Measurements from ENCODE around the gene DGAT2L6. TPM values are rescaled to one million over a fixed set of nuclear protein-coding genes. Genes with fewer than 3 reads are reported as not detected.

DGAT2L6 gene
- total RNA-seq, 1 experiment from 2014 or later = not detected

DNA sequence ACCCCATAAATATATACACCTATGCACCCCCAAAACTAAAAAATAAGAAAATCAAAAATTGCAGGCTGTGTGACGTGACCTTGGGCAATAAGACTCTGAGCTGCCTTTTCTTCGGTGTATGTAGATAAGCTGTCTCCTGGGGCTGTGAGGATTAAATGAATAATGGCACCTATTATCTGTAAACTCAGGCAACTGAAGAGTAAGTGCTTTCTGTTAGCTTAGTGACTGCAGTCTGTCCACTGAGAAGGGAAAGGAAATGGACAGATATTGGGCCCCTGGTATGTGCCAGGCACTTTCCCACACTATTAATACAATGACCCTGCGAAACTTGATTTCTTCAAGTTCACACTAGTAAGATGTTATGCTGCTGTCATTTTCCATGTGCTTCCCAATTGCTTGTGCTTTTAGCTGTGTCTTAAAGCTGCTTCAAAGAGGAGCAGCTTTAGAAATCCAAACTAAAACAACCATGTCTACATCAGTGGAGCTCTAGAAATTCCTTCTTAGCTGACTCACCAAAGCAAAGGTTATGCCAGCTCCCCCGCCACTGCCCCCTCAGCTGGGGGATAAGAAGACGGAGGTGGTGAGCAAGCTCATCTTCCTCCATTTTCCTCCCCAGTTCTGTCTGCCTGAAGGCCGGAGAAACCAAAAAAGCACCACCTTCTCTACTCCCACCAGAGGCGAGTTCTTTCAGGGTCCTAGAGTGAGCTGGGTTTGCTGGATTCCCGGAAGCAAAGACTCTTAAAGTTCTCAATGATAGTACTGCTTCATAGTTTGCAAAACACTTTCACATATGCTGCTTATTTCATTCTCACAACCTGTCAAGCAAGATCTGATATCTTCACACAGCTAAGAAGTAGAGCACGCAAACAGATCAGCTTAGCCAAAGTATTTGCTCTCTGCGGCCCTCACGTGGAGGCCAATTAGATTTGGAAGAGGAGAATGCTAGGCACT is 8.8 kb upstream of the DGAT2L6 start:
- peaks cover 19% of the 10 kb centered on the region for H3K4me1 Mint-ChIP-seq (ENCODE audit: low read depth, unreplicated experiment)

DNA sequence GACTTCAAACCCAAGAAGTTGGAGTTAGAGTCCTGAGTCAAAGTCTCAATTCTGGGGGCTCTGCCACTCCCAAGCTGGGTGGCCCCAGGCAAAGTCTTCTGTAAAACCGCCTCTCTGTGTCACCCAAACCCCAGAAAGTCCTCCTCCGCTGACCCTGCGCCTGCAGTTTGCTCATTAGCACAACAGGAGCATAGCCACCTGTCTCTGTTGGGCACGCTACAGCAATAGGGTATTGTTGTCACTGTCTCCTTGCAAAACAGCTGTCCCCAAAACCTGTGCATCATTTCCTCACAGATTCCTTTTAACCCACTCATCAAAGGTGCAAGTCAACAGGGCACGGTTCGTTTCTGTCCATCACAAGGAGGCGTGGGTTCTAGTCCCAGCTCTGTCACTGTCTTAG is 8.0 kb upstream of the DGAT2L6 start:
- Mint-ChIP-seq H3K27me3 (ENCODE audit: unreplicated experiment) (no peaks in the 10 kb centered on the region), H3K9me3 (ENCODE audit: low read depth, unreplicated experiment) (no peaks in the 10 kb centered on the region), H3K27ac (ENCODE audit: unreplicated experiment) (no peak overlapping the region), H3K4me1 (ENCODE audit: low read depth, unreplicated experiment) (peaks cover 19% of the 10 kb centered on the region), H3K4me3 (ENCODE audit: low read depth, unreplicated experiment) (no peak overlapping the region), H3K36me3 (ENCODE audit: insufficient read depth, unreplicated experiment) (no peaks in the 10 kb centered on the region)
- TF ChIP-seq, protein P1, sequence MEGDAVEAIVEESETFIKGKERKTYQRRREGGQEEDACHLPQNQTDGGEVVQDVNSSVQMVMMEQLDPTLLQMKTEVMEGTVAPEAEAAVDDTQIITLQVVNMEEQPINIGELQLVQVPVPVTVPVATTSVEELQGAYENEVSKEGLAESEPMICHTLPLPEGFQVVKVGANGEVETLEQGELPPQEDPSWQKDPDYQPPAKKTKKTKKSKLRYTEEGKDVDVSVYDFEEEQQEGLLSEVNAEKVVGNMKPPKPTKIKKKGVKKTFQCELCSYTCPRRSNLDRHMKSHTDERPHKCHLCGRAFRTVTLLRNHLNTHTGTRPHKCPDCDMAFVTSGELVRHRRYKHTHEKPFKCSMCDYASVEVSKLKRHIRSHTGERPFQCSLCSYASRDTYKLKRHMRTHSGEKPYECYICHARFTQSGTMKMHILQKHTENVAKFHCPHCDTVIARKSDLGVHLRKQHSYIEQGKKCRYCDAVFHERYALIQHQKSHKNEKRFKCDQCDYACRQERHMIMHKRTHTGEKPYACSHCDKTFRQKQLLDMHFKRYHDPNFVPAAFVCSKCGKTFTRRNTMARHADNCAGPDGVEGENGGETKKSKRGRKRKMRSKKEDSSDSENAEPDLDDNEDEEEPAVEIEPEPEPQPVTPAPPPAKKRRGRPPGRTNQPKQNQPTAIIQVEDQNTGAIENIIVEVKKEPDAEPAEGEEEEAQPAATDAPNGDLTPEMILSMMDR (IDR thresholded peaks at IDR 0.05; ENCODE audit: unreplicated experiment) = no peak
- CTCF ChIA-PET = no interaction called here
- no peak for DNase-seq
- no TSS peak for BruUV-seq (replicated peaks)
- intact Hi-C loops (cut with micrococcal nuclease; ENCODE audit: unreplicated experiment) = no loop called here

More for the DNA sequence above, 8.8 kb upstream of the DGAT2L6 start:
- intact Hi-C loops (cut with micrococcal nuclease; ENCODE audit: unreplicated experiment) = no loop called here
- no peaks in the 10 kb centered on the region for H3K27me3 Mint-ChIP-seq (ENCODE audit: unreplicated experiment)
- no peaks in the 10 kb centered on the region for H3K36me3 Mint-ChIP-seq (ENCODE audit: insufficient read depth, unreplicated experiment)
- peak overlapping the region; percentile 36 for H3K4me3 Mint-ChIP-seq (ENCODE audit: low read depth, unreplicated experiment)
- H3K27ac Mint-ChIP-seq (ENCODE audit: unreplicated experiment) = no peak overlapping the region
- no peaks in the 10 kb centered on the region for H3K9me3 Mint-ChIP-seq (ENCODE audit: low read depth, unreplicated experiment)
- CTCF ChIA-PET = interaction anchor here (0.8 to 1.3 kb wide), 2 partner anchors 35 to 92 kb away, joined by 3 to 4 read pairs; partner anchors contain the start of gene IGBP1
- BruUV-seq (replicated peaks) = no TSS peak
- DNase-seq = peak; percentile 8
- TF ChIP-seq, protein P1 (IDR thresholded peaks at IDR 0.05; ENCODE audit: unreplicated experiment) = no peak

DNA sequence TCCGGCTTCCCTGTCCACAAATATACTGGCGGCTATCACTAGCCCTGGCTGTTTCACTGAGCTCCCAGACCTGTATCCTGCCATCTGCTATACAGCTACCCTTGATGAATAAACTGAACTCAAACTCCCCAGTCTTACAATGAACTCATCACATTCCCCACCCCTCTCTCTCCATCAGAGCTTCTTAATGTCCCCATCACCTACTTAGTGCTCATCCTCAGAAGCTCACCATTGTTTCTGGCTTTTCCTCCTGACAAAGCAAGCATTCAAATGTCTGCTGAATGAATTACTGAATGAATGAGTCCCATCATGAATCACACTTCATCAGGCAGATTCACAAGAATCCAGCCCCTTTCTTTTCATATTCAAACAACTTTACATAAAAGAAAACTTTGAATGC is 5.7 kb upstream of the DGAT2L6 start:
- Mint-ChIP-seq H3K27ac (ENCODE audit: unreplicated experiment) (no peak overlapping the region), H3K36me3 (ENCODE audit: insufficient read depth, unreplicated experiment) (no peaks in the 10 kb centered on the region), H3K4me3 (ENCODE audit: low read depth, unreplicated experiment) (no peak overlapping the region), H3K9me3 (ENCODE audit: low read depth, unreplicated experiment) (no peaks in the 10 kb centered on the region), H3K27me3 (ENCODE audit: unreplicated experiment) (no peaks in the 10 kb centered on the region), H3K4me1 (ENCODE audit: low read depth, unreplicated experiment) (peaks cover 19% of the 10 kb centered on the region)
- intact Hi-C loops (cut with micrococcal nuclease; ENCODE audit: unreplicated experiment) = no loop called here
- BruUV-seq (replicated peaks) = no TSS peak
- TF ChIP-seq, protein P1 (IDR thresholded peaks at IDR 0.05; ENCODE audit: unreplicated experiment) = no peak
- CTCF ChIA-PET = interaction anchor here (0.7 kb wide), 1 partner anchor 24 kb away, joined by 3 read pairs; no protein-coding TSS in a partner anchor
- no peak for DNase-seq

DNA sequence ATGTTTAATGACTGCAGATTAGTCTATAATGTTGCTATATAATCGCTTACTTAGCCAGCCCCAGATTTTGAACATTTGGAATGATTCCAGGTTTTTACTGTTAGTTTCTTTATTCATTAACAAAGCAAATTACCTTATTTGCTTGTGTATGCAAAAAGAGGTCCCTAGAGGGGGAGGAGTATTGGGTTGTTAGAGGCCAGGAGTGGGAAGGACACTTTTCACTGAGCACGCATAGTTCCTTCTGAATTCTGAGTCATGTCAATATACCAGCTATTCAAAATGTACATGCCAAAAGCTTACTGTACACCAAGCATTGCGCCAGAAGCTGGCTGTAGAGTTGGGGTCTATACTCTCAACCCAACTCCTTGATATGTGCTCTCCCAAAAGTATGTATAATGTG is 5.1 kb upstream of the DGAT2L6 start:
- no peaks in the 10 kb centered on the region for H3K9me3 Mint-ChIP-seq (ENCODE audit: low read depth, unreplicated experiment)
- no peak overlapping the region for H3K4me3 Mint-ChIP-seq (ENCODE audit: low read depth, unreplicated experiment)
- BruUV-seq (replicated peaks) = no TSS peak
- CTCF ChIA-PET = no interaction called here
- peaks cover 19% of the 10 kb centered on the region for H3K4me1 Mint-ChIP-seq (ENCODE audit: low read depth, unreplicated experiment)
- H3K27ac Mint-ChIP-seq (ENCODE audit: unreplicated experiment) = no peak overlapping the region
- TF ChIP-seq, protein P1 (IDR thresholded peaks at IDR 0.05; ENCODE audit: unreplicated experiment) = no peak
- intact Hi-C loops (cut with micrococcal nuclease; ENCODE audit: unreplicated experiment) = no loop called here
- no peaks in the 10 kb centered on the region for H3K27me3 Mint-ChIP-seq (ENCODE audit: unreplicated experiment)
- H3K36me3 Mint-ChIP-seq (ENCODE audit: insufficient read depth, unreplicated experiment) = no peaks in the 10 kb centered on the region
- DNase-seq = no peak
